Bone marrow (tissue), 2 donors: ENCODE measurements around the gene AADAT.
"Not testable (repeated sequence)": the region's sequence is repeated elsewhere in the genome, so short reads cannot be mapped to it uniquely, and the experiment has no call there.

Source experiments
- DNase-seq, 2 donors: peaks; one replicate each; lab custom pipeline; 2025; lab: John Stamatoyannopoulos, UW

The AADAT gene

GRCh38 chr4:170089668-170090351, at the start of gene AADAT:
Gene AADAT (minus strand): TSS chr4:170089956. CDS start chr4:170089690, 266 bp downstream.
- DNase-seq: no peak

DNA sequence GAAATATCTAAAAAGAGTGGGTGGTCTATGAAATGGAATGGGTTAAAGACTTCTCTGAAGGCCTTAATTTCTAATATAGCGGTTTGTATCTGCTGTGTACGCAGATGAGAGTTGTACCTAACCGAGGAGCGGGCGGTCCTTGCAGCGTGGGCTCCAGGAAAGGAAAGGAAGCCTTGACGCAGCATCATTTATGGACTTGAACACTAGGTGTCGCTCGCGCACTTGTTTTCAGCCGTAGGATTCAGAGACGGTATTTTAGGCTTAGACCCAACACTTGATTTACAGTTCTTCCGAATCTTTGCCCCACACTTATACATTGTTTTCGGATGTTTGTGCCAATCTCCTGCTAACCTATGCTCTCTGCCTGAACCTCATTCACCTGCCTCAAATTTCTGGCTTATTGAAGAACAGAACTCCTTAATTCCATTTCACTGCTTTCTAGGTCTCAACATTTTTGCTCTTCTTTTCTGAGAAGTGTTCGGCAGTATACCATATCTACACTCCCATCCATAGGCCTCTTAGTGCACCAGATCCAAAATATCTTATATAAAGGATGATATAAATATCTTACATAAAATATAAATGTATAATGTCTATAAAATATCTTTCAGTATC, 48.9 kb upstream of the AADAT start:
- peak; percentile 25 to 55 for DNase-seq

GRCh38 chr4:170137927-170138326, 48.2 kb upstream of the AADAT start:
- no peak for DNase-seq

DNA sequence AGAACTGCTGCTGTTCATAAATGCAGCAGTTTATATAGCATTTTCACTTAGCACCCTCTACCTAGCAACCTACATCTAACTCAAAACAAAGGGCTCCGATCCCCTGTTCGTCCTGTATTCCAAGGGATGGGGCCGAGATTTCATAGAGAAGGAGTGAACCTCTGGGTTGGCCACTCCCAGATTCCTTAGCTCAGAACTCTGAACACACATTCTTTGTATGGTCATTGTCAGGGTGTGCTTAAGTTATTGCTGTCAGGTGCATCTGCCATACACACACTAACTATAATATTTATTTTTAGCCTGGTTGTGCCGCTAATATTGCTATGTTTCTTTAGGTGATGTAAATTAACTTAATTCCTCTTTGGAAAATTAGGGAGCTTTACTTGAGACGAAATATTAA, 47.7 kb upstream of the AADAT start:
- no peak for DNase-seq

GRCh38 chr4:170134821-170135220, 45.1 kb upstream of the AADAT start:
- DNase-seq: no peak

DNA sequence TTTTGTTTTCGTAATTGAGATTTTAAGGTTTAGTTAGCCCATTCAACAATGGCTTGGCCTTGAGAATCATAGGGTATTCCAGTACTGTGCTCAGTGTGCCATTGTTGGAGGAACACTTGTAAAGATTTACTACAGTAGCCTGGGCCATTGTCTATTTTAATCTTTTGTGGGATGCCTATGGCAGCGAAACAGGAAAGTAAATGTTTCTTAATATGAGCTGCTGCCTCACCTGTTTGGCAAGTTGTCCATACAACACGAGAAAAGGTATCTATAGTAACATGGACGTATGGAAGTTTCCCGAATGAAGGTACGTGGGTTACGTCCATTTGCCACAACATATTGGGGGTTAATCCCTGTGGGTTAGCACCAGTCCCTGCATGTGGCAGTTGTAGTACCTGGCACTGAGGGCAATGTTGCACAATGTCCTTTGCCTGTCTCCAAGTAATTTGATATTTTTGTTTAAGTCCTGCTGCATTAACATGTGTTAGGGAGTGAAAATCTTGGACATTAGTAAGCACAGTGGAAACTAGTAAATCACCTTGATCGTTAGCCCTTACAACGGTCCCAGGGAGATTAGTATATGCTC, 38.6 kb upstream of the AADAT start:
- DNase-seq: no peak

- no peak for DNase-seq
These were observed 38.0 kb upstream of the AADAT start for GRCh38 chr4:170127758-170128157.

GRCh38 chr4:170124406-170124805, 34.6 kb upstream of the AADAT start:
- peak in 1 of 2 donors; percentile 90 for DNase-seq

GRCh38 chr4:170122252-170122651, 32.5 kb upstream of the AADAT start:
- no peak for DNase-seq

GRCh38 chr4:170114636-170115035, 24.9 kb upstream of the AADAT start:
- DNase-seq: no peak

DNA sequence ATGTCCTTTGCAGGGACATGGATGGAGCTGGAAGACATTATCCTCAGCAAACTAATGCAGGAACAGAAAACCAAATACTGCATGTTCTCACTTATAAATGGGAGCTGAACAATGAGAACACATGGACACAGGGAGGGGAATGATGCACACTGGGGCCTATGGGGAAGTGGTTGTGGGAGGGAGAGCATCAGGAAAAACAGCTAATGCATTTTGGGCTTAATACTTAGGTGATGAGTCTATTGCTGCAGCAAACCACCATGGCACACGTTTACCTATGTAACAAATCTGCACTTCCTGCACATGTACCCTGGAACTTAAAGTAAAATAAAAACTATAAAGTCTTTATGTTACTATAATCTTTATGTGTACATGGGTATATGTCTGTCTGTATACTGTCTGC, 24.4 kb upstream of the AADAT start:
- not testable (repeated sequence) for DNase-seq

GRCh38 chr4:170111546-170111945, 21.8 kb upstream of the AADAT start:
- no peak for DNase-seq

DNA sequence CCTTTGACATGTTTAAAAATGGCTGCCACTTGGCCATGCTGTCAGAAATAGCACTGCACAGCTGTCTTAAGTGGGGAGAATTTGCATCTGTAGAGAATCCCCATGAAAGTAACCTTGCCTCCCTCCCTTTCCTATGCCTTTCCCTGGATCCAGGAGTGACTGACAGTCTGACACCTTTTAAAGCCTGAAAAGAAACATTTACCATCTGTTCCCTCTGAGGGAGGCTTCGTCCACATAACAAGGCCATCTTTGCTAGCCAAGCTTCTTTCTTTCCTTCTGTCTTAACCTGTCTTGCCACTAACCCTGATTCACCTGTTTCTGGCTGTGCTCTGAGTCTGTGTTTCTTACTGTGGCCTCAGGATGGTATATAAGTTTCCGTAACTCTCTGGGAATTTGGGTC, 21.3 kb upstream of the AADAT start:
- DNase-seq: no peak

DNA sequence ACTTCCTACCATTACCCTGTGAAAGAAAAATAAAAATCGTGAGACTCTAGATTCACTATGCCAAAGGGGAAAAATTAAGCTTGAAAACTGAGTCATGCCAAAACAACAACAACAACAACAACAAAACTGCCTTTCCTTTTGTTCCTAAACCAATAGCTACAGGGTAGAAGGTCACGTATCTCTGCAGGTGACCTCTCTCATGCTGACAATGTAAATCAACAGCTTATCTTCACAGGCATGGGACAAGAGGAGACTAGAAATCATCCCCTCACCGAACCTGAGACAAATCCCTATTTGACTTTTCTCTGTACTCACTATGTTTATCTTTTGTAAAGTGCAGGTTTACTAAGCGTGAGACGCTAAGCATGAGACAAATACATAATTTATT, 20.5 kb upstream of the AADAT start:
- no peak for DNase-seq

- DNase-seq: no peak
These were observed 20.0 kb upstream of the AADAT start for GRCh38 chr4:170109586-170110284.

- no peak for DNase-seq
These were observed 17.1 kb upstream of the AADAT start for GRCh38 chr4:170106900-170107299.

DNA sequence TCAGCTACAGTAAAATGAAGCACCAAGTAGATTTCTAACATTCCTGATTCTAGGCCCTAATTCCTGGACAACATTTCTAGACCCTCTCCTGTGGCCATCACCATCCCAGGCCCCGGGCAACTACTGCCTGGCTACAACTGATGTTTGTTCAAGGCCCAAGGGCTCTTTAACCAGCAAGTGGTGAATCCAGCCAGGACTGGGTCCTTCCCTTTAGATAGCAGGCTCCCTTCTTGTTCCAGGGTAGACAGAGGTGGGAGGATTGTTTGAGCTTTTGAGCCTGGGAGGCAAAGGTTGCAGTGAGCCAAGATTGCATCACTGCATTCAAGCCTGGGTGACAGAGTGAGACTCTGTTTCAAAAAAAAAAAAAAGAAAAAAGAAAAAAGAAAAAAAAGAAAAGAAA, 12.7 kb upstream of the AADAT start:
- no peak for DNase-seq

DNA sequence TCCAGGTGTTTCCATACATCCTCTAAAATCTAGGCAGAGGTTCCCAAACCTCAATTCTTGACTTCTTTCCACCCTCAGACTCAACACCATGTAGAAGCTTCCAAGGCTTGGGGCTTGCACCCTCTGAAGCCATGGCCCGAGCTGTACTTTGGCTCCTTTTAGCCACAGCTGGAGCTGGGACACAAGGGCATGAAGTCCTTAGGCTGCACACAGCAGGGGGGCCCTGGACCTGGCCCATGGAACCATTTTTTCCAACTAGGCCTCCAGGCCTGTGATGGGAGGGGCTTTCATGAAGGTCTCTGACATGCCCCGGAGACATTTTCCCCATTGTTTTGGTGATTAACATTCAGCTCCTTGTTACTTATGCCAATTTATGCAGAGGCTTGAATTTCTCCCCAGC, 8.4 kb upstream of the AADAT start:
- not testable (repeated sequence) for DNase-seq

DNA sequence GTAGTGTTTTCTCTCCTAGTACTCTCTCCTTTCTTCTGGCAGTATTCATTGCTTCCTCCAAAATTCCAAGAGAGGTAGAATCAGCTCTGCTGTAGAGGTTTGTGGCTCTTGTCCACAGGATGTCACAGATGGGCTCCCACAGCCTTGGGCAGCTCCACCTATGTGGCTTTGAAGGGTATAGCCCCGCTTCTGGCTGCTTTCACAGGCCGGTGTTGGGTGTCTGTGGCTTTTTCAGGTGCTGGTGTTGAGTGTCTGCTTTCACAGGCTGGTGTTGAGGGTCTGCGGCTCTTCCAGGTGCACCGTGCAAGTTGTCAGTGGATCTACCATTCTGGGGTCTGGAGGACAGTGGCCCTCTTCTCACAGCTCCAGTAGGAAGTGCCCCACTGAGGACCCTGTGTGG, 7.9 kb upstream of the AADAT start:
- no peak for DNase-seq

GRCh38 chr4:170093973-170094535, 4.3 kb upstream of the AADAT start:
- no peak for DNase-seq

GRCh38 chr4:170091069-170091696, 1.4 kb upstream of the AADAT start:
- no peak for DNase-seq
